Nephron (organoid): ENCODE measurements around the gene COA5.

ENCODE experiments used
- H3K27ac Mint-ChIP-seq, 3 experiments: 2 replicates each; pipeline ENCODE4 v1.8.0; 2020; ENCODE audit warnings: mixed read lengths in 3 of 3, mild to moderate bottlenecking in 2 of 3, moderate library complexity in 1 of 3
- H3K27me3 Mint-ChIP-seq: 2 replicates; pipeline ENCODE4 v1.8.0; 2021; ENCODE audit warnings: low read depth, mild to moderate bottlenecking, moderate library complexity, mixed read lengths
- H3K36me3 Mint-ChIP-seq: 2 replicates; pipeline ENCODE4 v1.8.0; 2020; ENCODE audit warnings: low read depth, mixed read lengths
- H3K4me1 Mint-ChIP-seq: 2 replicates; pipeline ENCODE4 v1.8.0; 2020; ENCODE audit warnings: mixed read lengths
- H3K4me3 Mint-ChIP-seq, 3 experiments: 2 replicates each; pipeline ENCODE4 v1.8.0; 2020; ENCODE audit warnings: mild to moderate bottlenecking in 3 of 3, mixed read lengths in 3 of 3, moderate library complexity in 2 of 3
- H3K9me3 Mint-ChIP-seq: 2 replicates; pipeline ENCODE4 v1.8.0; 2020; ENCODE audit warnings: mixed read lengths
- TF ChIP-seq, protein P1 (sequence below), 3 experiments: fragments of 200-600 bp; sonication (generic); IDR thresholded peaks; one replicate each; pipeline ENCODE4 v1.5.0; 2021; ENCODE audit warnings: antibody characterized with exemption in 3 of 3; ENCODE audit not compliant: unreplicated experiment in 3 of 3

The COA5 gene

DNA sequence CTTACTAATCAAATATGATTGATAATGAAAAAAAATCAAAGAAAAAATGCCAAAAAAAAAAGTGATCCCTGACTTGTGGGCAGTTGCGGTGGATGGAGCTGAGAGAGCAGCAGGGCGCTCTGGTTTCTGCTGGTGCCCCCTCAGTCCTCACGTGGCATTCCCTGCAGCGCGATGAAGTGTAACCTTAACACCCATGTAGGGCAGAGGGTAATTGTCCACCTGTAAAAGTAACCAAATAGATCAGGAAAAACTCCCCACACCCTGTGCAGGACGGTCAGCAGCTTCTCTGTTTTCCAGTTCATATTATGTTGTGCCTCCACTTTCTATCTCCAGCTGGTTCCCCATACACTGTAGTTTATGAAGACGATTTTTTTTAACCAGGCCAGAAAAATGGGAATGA is 25.0 kb downstream of the COA5 start:
- no peaks in the 10 kb centered on the region for H3K27me3 Mint-ChIP-seq
- no peak overlapping the region for H3K27ac Mint-ChIP-seq
- TF ChIP-seq, protein P1, sequence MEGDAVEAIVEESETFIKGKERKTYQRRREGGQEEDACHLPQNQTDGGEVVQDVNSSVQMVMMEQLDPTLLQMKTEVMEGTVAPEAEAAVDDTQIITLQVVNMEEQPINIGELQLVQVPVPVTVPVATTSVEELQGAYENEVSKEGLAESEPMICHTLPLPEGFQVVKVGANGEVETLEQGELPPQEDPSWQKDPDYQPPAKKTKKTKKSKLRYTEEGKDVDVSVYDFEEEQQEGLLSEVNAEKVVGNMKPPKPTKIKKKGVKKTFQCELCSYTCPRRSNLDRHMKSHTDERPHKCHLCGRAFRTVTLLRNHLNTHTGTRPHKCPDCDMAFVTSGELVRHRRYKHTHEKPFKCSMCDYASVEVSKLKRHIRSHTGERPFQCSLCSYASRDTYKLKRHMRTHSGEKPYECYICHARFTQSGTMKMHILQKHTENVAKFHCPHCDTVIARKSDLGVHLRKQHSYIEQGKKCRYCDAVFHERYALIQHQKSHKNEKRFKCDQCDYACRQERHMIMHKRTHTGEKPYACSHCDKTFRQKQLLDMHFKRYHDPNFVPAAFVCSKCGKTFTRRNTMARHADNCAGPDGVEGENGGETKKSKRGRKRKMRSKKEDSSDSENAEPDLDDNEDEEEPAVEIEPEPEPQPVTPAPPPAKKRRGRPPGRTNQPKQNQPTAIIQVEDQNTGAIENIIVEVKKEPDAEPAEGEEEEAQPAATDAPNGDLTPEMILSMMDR (IDR thresholded peaks at IDR 0.05; ENCODE audit: unreplicated experiment in 3 of 3), result no peak
- H3K4me3 Mint-ChIP-seq, result no peak overlapping the region
- no peaks in the 10 kb centered on the region for H3K9me3 Mint-ChIP-seq
- peaks cover 20% of the 10 kb centered on the region for H3K36me3 Mint-ChIP-seq
- H3K4me1 Mint-ChIP-seq, result no peaks in the 10 kb centered on the region

GRCh38 chr2:98582523-98582922 is 25.8 kb downstream of the COA5 start:
- Mint-ChIP-seq H3K4me1 (no peaks in the 10 kb centered on the region), H3K27ac (no peak overlapping the region), H3K36me3 (peaks cover 27% of the 10 kb centered on the region), H3K27me3 (no peaks in the 10 kb centered on the region), H3K9me3 (no peaks in the 10 kb centered on the region), H3K4me3 (no peak overlapping the region)
- TF ChIP-seq, protein P1 (IDR thresholded peaks at IDR 0.05; ENCODE audit: unreplicated experiment in 3 of 3), result no peak

- Mint-ChIP-seq H3K27ac (no peak overlapping the region), H3K4me3 (no peak overlapping the region), H3K9me3 (no peaks in the 10 kb centered on the region), H3K36me3 (peaks cover 23% of the 10 kb centered on the region), H3K27me3 (no peaks in the 10 kb centered on the region), H3K4me1 (no peaks in the 10 kb centered on the region)
- TF ChIP-seq, protein P1 (IDR thresholded peaks at IDR 0.05; ENCODE audit: unreplicated experiment in 3 of 3), result no peak
Observed at GRCh38 chr2:98580656-98581284, 27.5 kb downstream of the COA5 start.

DNA sequence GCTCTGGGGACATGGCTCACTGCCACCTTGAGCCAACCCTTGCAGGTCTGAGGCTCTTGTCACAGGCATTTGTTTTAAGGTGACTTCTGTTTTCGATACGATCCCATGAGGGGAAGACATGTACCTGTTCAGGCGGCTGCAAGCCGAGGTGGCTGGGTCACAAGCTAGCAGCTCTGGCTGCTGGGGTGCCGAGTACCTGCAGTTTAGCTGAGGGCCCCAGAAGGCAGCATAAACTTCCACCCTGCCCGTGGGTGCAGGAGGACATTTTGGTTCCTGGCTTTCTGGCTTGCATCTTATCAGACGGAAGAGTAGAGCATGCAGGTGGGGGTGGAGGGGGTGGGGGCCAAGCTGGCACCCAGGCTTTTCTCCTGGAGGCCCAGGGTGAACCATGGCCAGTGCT is 28.4 kb downstream of the COA5 start:
- no peaks in the 10 kb centered on the region for H3K9me3 Mint-ChIP-seq
- peaks cover 23% of the 10 kb centered on the region for H3K36me3 Mint-ChIP-seq
- no peaks in the 10 kb centered on the region for H3K27me3 Mint-ChIP-seq
- TF ChIP-seq, protein P1 (IDR thresholded peaks at IDR 0.05; ENCODE audit: unreplicated experiment in 3 of 3), result no peak
- no peak overlapping the region for H3K27ac Mint-ChIP-seq
- no peaks in the 10 kb centered on the region for H3K4me1 Mint-ChIP-seq
- H3K4me3 Mint-ChIP-seq, result no peak overlapping the region

DNA sequence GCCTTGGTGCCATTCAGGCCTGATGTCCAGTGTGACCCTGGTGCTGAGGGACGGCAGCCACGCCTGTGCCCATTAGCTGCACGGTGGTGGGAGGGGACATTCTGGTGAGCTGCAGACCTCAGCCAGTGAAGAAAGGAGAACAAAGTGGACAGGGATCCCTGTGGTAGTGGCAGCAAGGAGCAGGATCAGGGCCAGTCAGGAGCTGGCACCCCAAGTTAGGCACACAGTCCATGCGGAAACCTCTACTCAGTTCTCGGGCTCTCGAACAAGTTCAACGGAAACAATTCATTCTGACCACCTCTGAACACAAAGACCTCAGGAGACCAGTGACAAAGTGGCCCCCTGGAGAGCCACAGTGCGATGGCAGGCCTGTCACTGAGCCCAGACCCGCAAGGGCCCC is 30.1 kb downstream of the COA5 start:
- H3K36me3 Mint-ChIP-seq, result peaks cover 26% of the 10 kb centered on the region
- no peaks in the 10 kb centered on the region for H3K9me3 Mint-ChIP-seq
- H3K4me1 Mint-ChIP-seq, result no peaks in the 10 kb centered on the region
- TF ChIP-seq, protein P1 (IDR thresholded peaks at IDR 0.05; ENCODE audit: unreplicated experiment in 3 of 3), result no peak
- H3K4me3 Mint-ChIP-seq, result no peak overlapping the region
- H3K27me3 Mint-ChIP-seq, result no peaks in the 10 kb centered on the region
- no peak overlapping the region for H3K27ac Mint-ChIP-seq

DNA sequence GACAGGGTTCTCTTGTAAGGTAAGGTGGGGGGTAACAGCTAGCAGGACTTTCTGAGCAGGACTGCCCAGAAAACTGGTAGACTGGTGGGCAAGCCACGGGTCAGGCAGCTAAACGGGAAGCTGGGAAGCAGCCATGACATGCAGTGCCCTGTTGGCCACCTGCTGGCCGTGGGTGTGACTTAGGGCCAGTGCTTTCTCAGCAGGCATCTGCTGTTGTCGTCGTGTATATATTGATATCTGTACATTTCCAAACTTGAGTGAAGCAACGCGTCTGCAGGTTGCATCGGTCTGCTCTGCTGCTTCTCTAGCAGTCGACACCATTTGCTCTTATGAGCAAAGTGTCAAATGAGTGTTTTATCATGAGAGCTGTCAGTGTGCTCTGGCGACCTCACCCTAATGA is 31.0 kb downstream of the COA5 start:
- Mint-ChIP-seq H3K4me1 (no peaks in the 10 kb centered on the region), H3K4me3 (no peak overlapping the region), H3K36me3 (peaks cover 26% of the 10 kb centered on the region), H3K27me3 (no peaks in the 10 kb centered on the region), H3K9me3 (no peaks in the 10 kb centered on the region), H3K27ac (no peak overlapping the region)
- TF ChIP-seq, protein P1 (IDR thresholded peaks at IDR 0.05; ENCODE audit: unreplicated experiment in 3 of 3), result no peak
